ENCODE measurements around the gene FRMD3.

DNA sequence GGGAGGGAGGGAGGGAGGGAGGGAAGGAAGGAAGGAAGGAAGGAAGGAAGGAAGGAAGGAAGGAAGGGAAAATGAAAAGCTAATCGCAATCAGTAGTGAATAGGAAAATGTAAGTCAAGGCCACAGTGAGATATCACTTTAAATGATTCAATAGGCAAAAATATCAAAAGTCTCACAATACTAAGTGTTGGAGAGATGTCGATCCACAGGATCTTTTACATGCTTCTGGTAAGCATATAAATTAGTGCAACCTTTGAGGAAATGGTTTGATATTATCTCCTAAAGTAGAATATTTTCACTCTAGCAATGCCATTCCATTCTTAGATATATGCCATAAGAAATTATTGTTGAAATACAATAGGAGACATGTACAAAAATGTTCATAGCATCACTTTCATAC, 58.4 kb downstream of the FRMD3 start:
- TF ChIP-seq GATA3 (IDR thresholded peaks at IDR 0.05; ENCODE audit: low read depth, low read length): no peak
- TF ChIP-seq GATA2 (IDR thresholded peaks at IDR 0.05; ENCODE audit: low read depth, low read length): no peak
